BE2C (cell line): Measurements from ENCODE around the gene BACE2.
"Not testable (repeated sequence)": the region's sequence is repeated elsewhere in the genome, so short reads cannot be mapped to it uniquely, and the experiment has no call there.

Experiments
- DNase-seq: peaks from one replicate; pipeline ENCODE4 v3.0.0-alpha.2; 2020
- H3K27me3 ChIP-seq: fragments of 250-450 bp; sonication (Bioruptor Pico); 2 replicates; pipeline ENCODE4 v1.5.1; 2020; ENCODE audit warnings: mild to moderate bottlenecking
- H3K36me3 ChIP-seq: fragments of 250-450 bp; sonication (Bioruptor Pico); 2 replicates; pipeline ENCODE4 v1.5.1; 2020; ENCODE audit warnings: mild to moderate bottlenecking
- H3K4me1 ChIP-seq: fragments of 250-450 bp; sonication (Bioruptor Pico); 2 replicates; pipeline ENCODE4 v1.5.1; 2020
- H3K4me3 ChIP-seq: 2 replicates; pipeline ENCODE4 v1.5.1; 2011; ENCODE audit warnings: low read depth, low read length
- H3K9me3 ChIP-seq: fragments of 250-450 bp; sonication (Bioruptor Pico); 2 replicates; pipeline ENCODE4 v1.5.1; 2020
- TF ChIP-seq, protein P1 (sequence below): IDR thresholded peaks from 2 replicates; pipeline ENCODE4 v1.5.1; 2012; ENCODE audit warnings: mild to moderate bottlenecking, low read depth, low read length

The BACE2 gene

DNA sequence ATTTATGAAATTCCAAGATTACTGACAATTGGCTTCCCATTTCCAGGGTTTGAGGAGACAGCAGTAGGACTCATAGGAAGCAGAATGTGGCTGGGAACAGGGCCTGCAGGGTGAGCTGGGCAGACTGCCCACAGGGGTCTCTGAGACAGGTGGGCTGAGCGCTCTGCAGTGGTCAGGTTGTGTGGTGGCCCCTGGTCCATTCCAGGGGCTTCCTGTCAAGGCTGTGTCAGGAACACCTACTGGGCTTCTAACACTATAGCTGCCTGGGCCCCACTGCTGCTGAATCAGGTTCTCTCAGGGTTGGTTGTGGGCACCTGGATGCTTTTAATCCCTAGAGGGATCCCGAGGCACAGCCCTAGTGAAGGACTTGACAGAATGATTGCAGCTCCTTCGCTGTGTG, 72.1 kb downstream of the BACE2 start:
- Histone ChIP-seq H3K4me3 (no peak overlapping the region), H3K27me3 (no peaks in the 10 kb centered on the region), H3K9me3 (no peaks in the 10 kb centered on the region; the same call in none of the 2 replicates), H3K4me1 (no peaks in the 10 kb centered on the region), H3K36me3 (no peaks in the 10 kb centered on the region)
- TF ChIP-seq, protein P1, sequence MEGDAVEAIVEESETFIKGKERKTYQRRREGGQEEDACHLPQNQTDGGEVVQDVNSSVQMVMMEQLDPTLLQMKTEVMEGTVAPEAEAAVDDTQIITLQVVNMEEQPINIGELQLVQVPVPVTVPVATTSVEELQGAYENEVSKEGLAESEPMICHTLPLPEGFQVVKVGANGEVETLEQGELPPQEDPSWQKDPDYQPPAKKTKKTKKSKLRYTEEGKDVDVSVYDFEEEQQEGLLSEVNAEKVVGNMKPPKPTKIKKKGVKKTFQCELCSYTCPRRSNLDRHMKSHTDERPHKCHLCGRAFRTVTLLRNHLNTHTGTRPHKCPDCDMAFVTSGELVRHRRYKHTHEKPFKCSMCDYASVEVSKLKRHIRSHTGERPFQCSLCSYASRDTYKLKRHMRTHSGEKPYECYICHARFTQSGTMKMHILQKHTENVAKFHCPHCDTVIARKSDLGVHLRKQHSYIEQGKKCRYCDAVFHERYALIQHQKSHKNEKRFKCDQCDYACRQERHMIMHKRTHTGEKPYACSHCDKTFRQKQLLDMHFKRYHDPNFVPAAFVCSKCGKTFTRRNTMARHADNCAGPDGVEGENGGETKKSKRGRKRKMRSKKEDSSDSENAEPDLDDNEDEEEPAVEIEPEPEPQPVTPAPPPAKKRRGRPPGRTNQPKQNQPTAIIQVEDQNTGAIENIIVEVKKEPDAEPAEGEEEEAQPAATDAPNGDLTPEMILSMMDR = no peak
- no peak for DNase-seq

DNA sequence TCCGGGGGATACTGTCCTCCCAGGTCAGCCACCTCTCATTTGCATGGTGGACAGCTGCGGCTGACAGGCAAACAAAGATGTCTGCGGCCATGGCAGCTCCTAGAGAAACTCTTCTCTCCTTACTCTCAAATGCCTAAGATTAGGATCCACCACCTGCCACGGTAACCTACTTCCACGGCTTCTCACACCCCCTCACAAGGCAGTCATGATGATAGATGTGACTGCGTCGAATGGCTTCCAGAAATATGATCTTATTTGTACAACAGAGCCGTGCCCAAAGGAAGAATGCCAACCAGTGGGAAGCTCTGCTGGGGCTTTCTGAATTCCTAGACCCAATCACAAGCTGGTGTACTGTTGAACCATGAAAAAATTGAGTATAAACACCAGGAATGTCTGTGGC, 73.4 kb downstream of the BACE2 start:
- Histone ChIP-seq H3K9me3 (no peaks in the 10 kb centered on the region; the same call in none of the 2 replicates), H3K36me3 (no peaks in the 10 kb centered on the region), H3K4me1 (no peaks in the 10 kb centered on the region), H3K4me3 (no peak overlapping the region), H3K27me3 (no peaks in the 10 kb centered on the region)
- TF ChIP-seq, protein P1 = no peak
- DNase-seq = no peak

DNA sequence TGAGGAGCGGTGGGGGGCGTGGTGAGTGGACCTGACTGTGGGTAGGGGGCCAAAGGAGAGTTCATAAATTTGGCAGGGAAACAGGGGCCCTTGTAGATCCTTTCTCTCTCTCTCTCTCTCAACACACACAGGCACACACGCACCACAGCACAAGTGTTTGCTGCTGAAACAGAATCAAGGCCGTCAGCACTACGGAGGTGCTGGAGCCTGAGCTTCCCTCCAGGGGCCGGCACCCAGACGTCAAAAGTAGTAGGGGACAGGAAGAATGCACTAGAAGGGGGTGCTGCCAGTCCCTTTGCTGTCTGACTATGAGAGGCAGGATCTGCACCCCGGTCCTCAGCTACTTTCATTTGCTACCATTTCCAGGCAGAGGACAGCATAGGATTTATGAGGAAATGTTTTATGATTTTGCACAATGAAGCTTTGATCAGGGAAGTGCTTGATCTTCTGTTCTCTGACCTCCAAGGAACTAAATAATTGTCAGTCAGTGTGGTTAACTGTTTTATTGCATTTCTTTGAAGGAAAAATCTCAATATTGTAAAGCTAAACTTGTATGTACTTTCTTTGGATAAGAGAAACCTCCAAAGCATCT, 74.4 kb downstream of the BACE2 start:
- no peaks in the 10 kb centered on the region for H3K27me3 ChIP-seq
- no peak for DNase-seq
- H3K9me3 ChIP-seq = no peaks in the 10 kb centered on the region; the same call in none of the 2 replicates

DNA sequence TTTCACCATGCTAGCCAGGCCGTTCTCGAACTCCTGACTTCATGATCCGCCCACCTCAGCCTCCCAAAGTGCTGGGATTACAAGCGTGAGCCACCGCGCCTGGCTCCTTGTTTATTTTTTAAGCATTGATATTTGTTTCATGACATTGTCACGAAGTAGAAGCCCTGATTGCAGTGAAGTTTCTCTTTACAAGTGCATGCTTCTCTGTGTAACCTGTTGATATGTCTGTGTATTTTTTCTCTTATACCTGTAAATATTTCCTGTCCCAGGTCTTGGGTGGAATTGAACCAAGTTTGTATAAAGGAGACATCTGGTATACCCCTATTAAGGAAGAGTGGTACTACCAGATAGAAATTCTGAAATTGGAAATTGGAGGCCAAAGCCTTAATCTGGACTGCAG, 75.1 kb downstream of the BACE2 start:
- no peaks in the 10 kb centered on the region for H3K27me3 ChIP-seq
- TF ChIP-seq, protein P1 = no peak
- DNase-seq = no peak
- no peaks in the 10 kb centered on the region for H3K4me1 ChIP-seq
- H3K4me3 ChIP-seq = no peak overlapping the region
- no peaks in the 10 kb centered on the region; the same call in none of the 2 replicates for H3K9me3 ChIP-seq
- H3K36me3 ChIP-seq = no peaks in the 10 kb centered on the region

More for the DNA sequence above, 74.4 kb downstream of the BACE2 start:
- no peak overlapping the region for H3K4me3 ChIP-seq
- H3K36me3 ChIP-seq = no peaks in the 10 kb centered on the region
- TF ChIP-seq, protein P1 = no peak
- H3K4me1 ChIP-seq = no peaks in the 10 kb centered on the region

DNA sequence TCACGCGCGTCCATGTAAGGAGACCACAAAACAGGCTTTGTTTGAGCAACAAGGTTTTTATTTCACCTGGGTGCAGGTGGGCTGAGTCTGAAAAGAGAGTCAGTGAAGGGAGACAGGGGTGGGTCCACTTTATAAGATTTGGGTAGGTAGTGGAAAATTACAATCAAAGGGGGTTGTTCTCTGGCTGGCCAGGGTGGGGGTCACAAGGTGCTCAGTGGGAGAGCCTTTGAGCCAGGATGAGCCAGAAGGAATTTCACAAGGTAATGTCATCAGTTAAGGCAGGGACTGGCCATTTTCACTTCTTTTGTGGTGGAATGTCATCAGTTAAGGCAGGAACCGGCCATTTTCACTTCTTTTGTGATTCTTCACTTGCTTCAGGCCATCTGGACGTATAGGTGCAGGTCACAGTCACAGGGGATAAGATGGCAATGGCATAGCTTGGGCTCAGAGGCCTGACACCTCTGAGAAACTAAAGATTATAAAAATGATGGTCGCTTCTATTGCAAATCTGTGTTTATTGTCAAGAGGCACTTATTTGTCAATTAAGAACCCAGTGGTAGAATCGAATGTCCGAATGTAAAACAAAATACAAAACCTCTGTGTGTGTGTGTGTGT, 76.4 kb downstream of the BACE2 start:
- H3K4me3 ChIP-seq, H3K9me3 ChIP-seq, H3K27me3 ChIP-seq, H3K36me3 ChIP-seq, DNase-seq, H3K4me1 ChIP-seq: not testable (repeated sequence)

DNA sequence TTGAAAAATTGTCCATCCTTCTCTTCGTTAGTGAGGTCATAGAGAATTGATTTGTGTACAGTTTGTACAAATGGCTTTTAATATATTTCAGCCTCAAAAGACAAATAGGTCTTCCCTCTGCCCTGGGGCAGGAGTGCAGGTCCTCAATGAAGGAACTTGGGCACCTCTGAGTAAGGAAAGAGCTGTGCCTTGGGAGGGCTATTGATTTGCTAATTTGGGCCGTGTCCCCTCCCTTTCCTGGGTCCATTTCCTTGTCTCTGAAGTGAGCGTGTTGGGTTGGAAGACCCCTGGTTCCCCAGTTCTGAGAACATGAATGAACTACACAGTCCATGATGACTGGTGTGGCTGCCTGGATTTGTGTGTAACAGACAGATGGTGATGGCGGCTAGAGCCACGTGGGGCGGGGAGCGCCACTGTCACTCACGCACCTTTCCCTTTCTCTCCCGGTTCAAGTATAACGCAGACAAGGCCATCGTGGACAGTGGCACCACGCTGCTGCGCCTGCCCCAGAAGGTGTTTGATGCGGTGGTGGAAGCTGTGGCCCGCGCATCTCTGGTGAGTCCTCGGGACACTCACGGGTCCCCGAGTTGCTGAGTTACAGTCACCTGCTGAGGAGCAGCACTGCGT, 77.7 kb downstream of the BACE2 start:
- Histone ChIP-seq H3K4me3 (no peak overlapping the region), H3K27me3 (no peaks in the 10 kb centered on the region), H3K4me1 (no peaks in the 10 kb centered on the region), H3K9me3 (no peaks in the 10 kb centered on the region; the same call in none of the 2 replicates), H3K36me3 (no peaks in the 10 kb centered on the region)
- no peak for DNase-seq
- TF ChIP-seq, protein P1 = no peak
